Hepatocyte (in vitro differentiated cells): ENCODE data around the gene MUC20. TPM values are rescaled to one million over a fixed set of nuclear protein-coding genes. Genes with fewer than 3 reads are reported as not detected.

Experiments used
- DNase-seq: peaks from one replicate; pipeline ENCODE4 v3.0.0-alpha.2; 2016; ENCODE audit warnings: low spot score
- H2AFZ ChIP-seq: fragments of 200-600 bp; sonication (generic); 2 replicates; pipeline ENCODE4 v1.6.0; 2016; ENCODE audit warnings: antibody characterized with exemption, mild to moderate bottlenecking
- H3K27ac ChIP-seq: fragments of 200-600 bp; sonication (generic); 2 replicates; pipeline ENCODE4 v1.5.1; 2016; ENCODE audit warnings: mild to moderate bottlenecking
- H3K27me3 ChIP-seq: fragments of 200-600 bp; sonication (generic); 2 replicates; pipeline ENCODE4 v1.6.1; 2016
- H3K36me3 ChIP-seq: fragments of 200-600 bp; sonication (generic); replicated peaks from 2 replicates; pipeline ENCODE4 v1.5.1; 2016; ENCODE audit warnings: low read depth; ENCODE audit not compliant: insufficient read depth
- H3K4me1 ChIP-seq: fragments of 200-600 bp; sonication (generic); 2 replicates; pipeline ENCODE4 v1.5.1; 2016; ENCODE audit warnings: mild to moderate bottlenecking, moderate library complexity; ENCODE audit not compliant: insufficient read depth
- H3K4me2 ChIP-seq: fragments of 200-600 bp; sonication (generic); 2 replicates; pipeline ENCODE4 v1.6.0; 2016
- H3K4me3 ChIP-seq: fragments of 200-600 bp; sonication (generic); 2 replicates; pipeline ENCODE4 v1.5.1; 2016; ENCODE audit warnings: mild to moderate bottlenecking
- H3K79me2 ChIP-seq: fragments of 200-600 bp; sonication (generic); 2 replicates; pipeline ENCODE4 v1.6.0; 2017; ENCODE audit warnings: mild to moderate bottlenecking
- H3K9me2 ChIP-seq: fragments of 200-600 bp; sonication (generic); replicated peaks from 2 replicates; pipeline ENCODE4 v1.6.0; 2017; ENCODE audit warnings: mild to moderate bottlenecking; ENCODE audit not compliant: insufficient read depth
- H3K9me3 ChIP-seq: fragments of 200-600 bp; sonication (generic); 2 replicates; pipeline ENCODE4 v1.5.1; 2016; ENCODE audit warnings: low read depth, mild to moderate bottlenecking
- H4K20me1 ChIP-seq: fragments of 200-600 bp; sonication (generic); 2 replicates; pipeline ENCODE4 v1.6.0; 2016; ENCODE audit warnings: mild to moderate bottlenecking; ENCODE audit not compliant: insufficient read depth, poor library complexity, severe bottlenecking
- EZH2 ChIP-seq: fragments of 200-600 bp; sonication (generic); IDR thresholded peaks from 2 replicates; pipeline ENCODE4 v1.6.1; 2016; ENCODE audit warnings: antibody characterized with exemption, mild to moderate bottlenecking, borderline replicate concordance
- EZH2phosphoT487 ChIP-seq: fragments of 200-600 bp; sonication (generic); IDR thresholded peaks from one replicate; pipeline ENCODE4 v1.6.1; 2018; ENCODE audit warnings: antibody characterized with exemption, mild to moderate bottlenecking, low read depth, moderate library complexity; ENCODE audit not compliant: unreplicated experiment, severe bottlenecking
- WGBS: methylation state at CpG from one replicate; pipeline ENCODE4 v1.1.6; 2016; ENCODE audit warnings: low lambda C conversion rate; ENCODE audit errors: missing lambda C conversion rate; 5-methylcytosine and 5-hydroxymethylcytosine counted together
- polyA plus RNA-seq: library from polyadenylated mRNA; unstranded; fragments of >200 nt; fragmentation: Nextera tagmentation; extraction: Ambion mirVana; gene quantifications from 2 replicates; pipeline ENCODE4 v1.2.1, GENCODE V29; 2016
- total RNA-seq: library from RNA; depleted of rRNA; stranded (reverse); fragments of >200 nt; gene quantifications from 2 replicates; pipeline ENCODE4 v1.2.3, GENCODE V29; 2014
- TF ChIP-seq, protein P1 (sequence below): fragments of 200-600 bp; sonication (generic); IDR thresholded peaks from 2 replicates; pipeline ENCODE4 v1.5.1; 2016; ENCODE audit warnings: antibody characterized with exemption, mild to moderate bottlenecking; ENCODE audit not compliant: poor library complexity

The MUC20 gene
- total and polyA plus RNA-seq, 2 experiments from 2014 or later = 4.5 to 8.2 TPM

DNA sequence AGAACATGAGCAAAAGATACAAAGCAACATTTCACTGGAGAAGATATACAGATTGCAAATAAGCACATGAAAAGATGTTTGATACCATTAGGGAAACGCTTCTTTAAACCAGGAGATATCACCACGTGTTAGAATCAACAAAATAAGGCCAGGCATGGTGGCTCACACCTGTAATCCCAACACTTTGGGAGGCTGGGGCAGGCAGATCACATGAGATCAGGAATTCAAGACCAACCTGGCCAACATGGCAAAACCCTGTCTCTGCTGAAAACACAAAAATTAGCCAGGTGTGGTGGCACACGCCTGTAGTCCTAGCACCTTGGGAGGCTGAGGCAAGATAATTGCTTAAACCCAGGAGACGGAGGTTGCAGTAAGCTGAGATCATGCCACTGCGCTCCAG, 20.5 kb upstream of the MUC20 start:
- H3K4me2 ChIP-seq = no peak overlapping the region
- H4K20me1 ChIP-seq = no peaks in the 10 kb centered on the region
- no peak for TF ChIP-seq EZH2phosphoT487
- no peak overlapping the region for H2AFZ ChIP-seq
- H3K4me1 ChIP-seq = no peaks in the 10 kb centered on the region
- no peak overlapping the region for H3K27ac ChIP-seq
- no peak for DNase-seq
- no peaks in the 10 kb centered on the region for H3K9me2 ChIP-seq
- H3K27me3 ChIP-seq = no peaks in the 10 kb centered on the region
- no peak overlapping the region for H3K4me3 ChIP-seq
- 86% methylated on average over 5 of the region's 5 CpGs for WGBS
- no peaks in the 10 kb centered on the region for H3K9me3 ChIP-seq
- H3K79me2 ChIP-seq = no peaks in the 10 kb centered on the region
- H3K36me3 ChIP-seq = no peaks in the 10 kb centered on the region

GRCh38 chr3:195701042-195701915, 19.5 kb upstream of the MUC20 start:
- H3K4me1 ChIP-seq = no peaks in the 10 kb centered on the region
- no peaks in the 10 kb centered on the region for H3K79me2 ChIP-seq
- no peaks in the 10 kb centered on the region for H4K20me1 ChIP-seq
- H3K27me3 ChIP-seq = no peaks in the 10 kb centered on the region
- H3K4me2 ChIP-seq = no peak overlapping the region
- no peaks in the 10 kb centered on the region for H3K36me3 ChIP-seq
- TF ChIP-seq EZH2 (no peak), EZH2phosphoT487 (no peak)
- TF ChIP-seq, protein P1, sequence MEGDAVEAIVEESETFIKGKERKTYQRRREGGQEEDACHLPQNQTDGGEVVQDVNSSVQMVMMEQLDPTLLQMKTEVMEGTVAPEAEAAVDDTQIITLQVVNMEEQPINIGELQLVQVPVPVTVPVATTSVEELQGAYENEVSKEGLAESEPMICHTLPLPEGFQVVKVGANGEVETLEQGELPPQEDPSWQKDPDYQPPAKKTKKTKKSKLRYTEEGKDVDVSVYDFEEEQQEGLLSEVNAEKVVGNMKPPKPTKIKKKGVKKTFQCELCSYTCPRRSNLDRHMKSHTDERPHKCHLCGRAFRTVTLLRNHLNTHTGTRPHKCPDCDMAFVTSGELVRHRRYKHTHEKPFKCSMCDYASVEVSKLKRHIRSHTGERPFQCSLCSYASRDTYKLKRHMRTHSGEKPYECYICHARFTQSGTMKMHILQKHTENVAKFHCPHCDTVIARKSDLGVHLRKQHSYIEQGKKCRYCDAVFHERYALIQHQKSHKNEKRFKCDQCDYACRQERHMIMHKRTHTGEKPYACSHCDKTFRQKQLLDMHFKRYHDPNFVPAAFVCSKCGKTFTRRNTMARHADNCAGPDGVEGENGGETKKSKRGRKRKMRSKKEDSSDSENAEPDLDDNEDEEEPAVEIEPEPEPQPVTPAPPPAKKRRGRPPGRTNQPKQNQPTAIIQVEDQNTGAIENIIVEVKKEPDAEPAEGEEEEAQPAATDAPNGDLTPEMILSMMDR = no peak
- H3K27ac ChIP-seq = no peak overlapping the region
- H3K9me2 ChIP-seq = no peaks in the 10 kb centered on the region
- H2AFZ ChIP-seq = no peak overlapping the region
- DNase-seq = no peak
- 76% methylated on average over 9 of the region's 9 CpGs for WGBS
- H3K9me3 ChIP-seq = no peaks in the 10 kb centered on the region
- H3K4me3 ChIP-seq = no peak overlapping the region

- H3K9me2 ChIP-seq = no peaks in the 10 kb centered on the region
- TF ChIP-seq, protein P1 = no peak
- TF ChIP-seq EZH2 (no peak), EZH2phosphoT487 (no peak)
- WGBS = 90% methylated on average over 5 of the region's 5 CpGs
- no peak overlapping the region for H3K4me3 ChIP-seq
- no peak overlapping the region for H2AFZ ChIP-seq
- H4K20me1 ChIP-seq = no peaks in the 10 kb centered on the region
- H3K27ac ChIP-seq = no peak overlapping the region
- no peaks in the 10 kb centered on the region for H3K4me1 ChIP-seq
- H3K27me3 ChIP-seq = no peaks in the 10 kb centered on the region
- H3K9me3 ChIP-seq = no peaks in the 10 kb centered on the region
- DNase-seq = no peak
- H3K36me3 ChIP-seq = no peaks in the 10 kb centered on the region
- H3K4me2 ChIP-seq = no peak overlapping the region
- no peaks in the 10 kb centered on the region for H3K79me2 ChIP-seq
Measured at GRCh38 chr3:195703776-195704175, 17.0 kb upstream of the MUC20 start.

- Histone ChIP-seq H4K20me1 (no peaks in the 10 kb centered on the region), H3K27ac (no peak overlapping the region), H3K9me3 (no peaks in the 10 kb centered on the region), H3K27me3 (no peaks in the 10 kb centered on the region), H3K79me2 (no peaks in the 10 kb centered on the region), H3K36me3 (no peaks in the 10 kb centered on the region), H3K4me2 (no peak overlapping the region), H3K4me1 (no peaks in the 10 kb centered on the region), H2AFZ (no peak overlapping the region), H3K9me2 (no peaks in the 10 kb centered on the region), H3K4me3 (no peak overlapping the region)
- DNase-seq = no peak
- WGBS = 72% methylated on average over 9 of the region's 9 CpGs
- TF ChIP-seq, protein P1 = no peak
Measured at GRCh38 chr3:195704433-195704999, 16.3 kb upstream of the MUC20 start.
